HG03521 (cell line): ENCODE measurements around the gene UVSSA.
"Not testable (repeated sequence)": the region's sequence is repeated elsewhere in the genome, so short reads cannot be mapped to it uniquely, and the experiment has no call there.

ENCODE experiments used
- ATAC-seq: cut with Tn5 transposase; IDR thresholded peaks from one replicate; pipeline ENCODE4 v1.9.1; 2021; ENCODE audit warnings: mild to moderate bottlenecking, moderate library complexity; ENCODE audit not compliant: unreplicated experiment

UVSSA gene

GRCh38 chr4:1330761-1331590, 16.0 kb upstream of the UVSSA start:
- ATAC-seq: no peak

GRCh38 chr4:1331591-1332353, 15.2 kb upstream of the UVSSA start:
- ATAC-seq: no peak

- no peak for ATAC-seq
Measured at GRCh38 chr4:1332686-1333085, 14.3 kb upstream of the UVSSA start.

- no peak for ATAC-seq
Measured at GRCh38 chr4:1333256-1333655, 13.8 kb upstream of the UVSSA start.

- ATAC-seq: not testable (repeated sequence)
Measured at GRCh38 chr4:1333851-1334578, 13.0 kb upstream of the UVSSA start.

GRCh38 chr4:1334579-1334895, 12.5 kb upstream of the UVSSA start:
- no peak for ATAC-seq

GRCh38 chr4:1335193-1335883, 11.7 kb upstream of the UVSSA start:
- not testable (repeated sequence) for ATAC-seq

GRCh38 chr4:1336088-1336491, 10.9 kb upstream of the UVSSA start:
- ATAC-seq: no peak

GRCh38 chr4:1337376-1337831, 9.6 kb upstream of the UVSSA start:
- ATAC-seq: no peak

GRCh38 chr4:1337951-1338751, 8.9 kb upstream of the UVSSA start:
- no peak for ATAC-seq

- no peak for ATAC-seq
Measured at GRCh38 chr4:1338752-1339414, 8.1 kb upstream of the UVSSA start.

GRCh38 chr4:1339489-1339888, 7.5 kb upstream of the UVSSA start:
- ATAC-seq: no peak

GRCh38 chr4:1340181-1340747, 6.7 kb upstream of the UVSSA start:
- ATAC-seq: no peak

- no peak for ATAC-seq
Measured at GRCh38 chr4:1340861-1341260, 6.1 kb upstream of the UVSSA start.

GRCh38 chr4:1342003-1342402, 5.0 kb upstream of the UVSSA start:
- no peak for ATAC-seq

GRCh38 chr4:1344696-1345095, 2.3 kb upstream of the UVSSA start:
- no peak for ATAC-seq

GRCh38 chr4:1345903-1346780, 866 bp upstream of the UVSSA start:
- ATAC-seq: no peak

GRCh38 chr4:1347410-1347864, 429 bp downstream of the UVSSA start:
- peak; percentile 27 for ATAC-seq
